K562 (cell line): Measurements from ENCODE around the gene B3GAT2. TPM values are rescaled to one million over a fixed set of nuclear protein-coding genes. Genes with fewer than 3 reads are reported as not detected.

Source experiments
- DACH1 ChIP-seq: fragments of 450-650 bp; IDR thresholded peaks from 2 replicates; pipeline ENCODE4 v1.6.1; 2018; ENCODE audit not compliant: partially characterized antibody
- GTF2F1 ChIP-seq: IDR thresholded peaks from 2 replicates; pipeline ENCODE4 v1.6.1; 2011; ENCODE audit warnings: low read depth, low read length, improper control_type of control experiment
- RBM14 ChIP-seq: fragments of 200-400 bp; formaldehyde crosslinking; IDR thresholded peaks from 2 replicates; pipeline ENCODE4 v1.6.1; 2018; ENCODE audit warnings: low read depth, mild to moderate bottlenecking, low read length, moderate library complexity, borderline replicate concordance; ENCODE audit not compliant: insufficient read depth
- RBM15 ChIP-seq: fragments of 200-400 bp; formaldehyde crosslinking; IDR thresholded peaks from 2 replicates; pipeline ENCODE4 v1.6.1; 2018; ENCODE audit warnings: mild to moderate bottlenecking, low read length, moderate library complexity; ENCODE audit not compliant: insufficient read depth
- USF1 ChIP-seq: sonication (generic); formaldehyde crosslinking; IDR thresholded peaks from 2 replicates; pipeline ENCODE4 v1.9.0; 2022; ENCODE audit warnings: mild to moderate bottlenecking, missing genetic modification reagents
- ZNF407 ChIP-seq: fragments of 450-650 bp; IDR thresholded peaks from 2 replicates; pipeline ENCODE4 v1.6.1; 2016; ENCODE audit warnings: low read depth
- polyA plus RNA-seq, 8 experiments: library from polyadenylated mRNA; depleted of rRNA in 4 of 8; stranded (reverse) in 5 of 8; unstranded in 3 of 8; fragments of >200 nt; fragmentation: Nextera tagmentation in 2 of 8; fragmentation: Illumina TruSeq in 1 of 8; extraction: Ambion mirVana in 2 of 8; extraction: Trizol in 1 of 8; gene quantifications; 2 replicates each; pipeline versions ENCODE4 v1.2.1 to v1.2.3, GENCODE V29; 2011 to 2014; ENCODE audit warnings: inconsistent platforms in 1 of 8, missing spikeins in 1 of 8
- total RNA-seq, 7 experiments: library from RNA; depleted of rRNA in 6 of 7; stranded (reverse); fragments of >200 nt in 6 of 7; fragmentation: Illumina TruSeq in 2 of 7; extraction: Trizol in 2 of 7; gene quantifications; 2 replicates each; pipeline versions ENCODE4 v1.2.1 to v1.2.3, GENCODE V29; 2011 to 2021; ENCODE audit warnings: low replicate concordance in 1 of 7

The B3GAT2 gene
- total and polyA plus RNA-seq, 9 of the 15 experiments (the other 6 are each of a cell fraction or from before 2014, with no cell fraction given), result 0.01 to 0.43 (median 0.04) TPM; not detected in 4

GRCh38 chr6:70860045-70860444 lies 96.8 kb downstream of the B3GAT2 start (continued):
- TF ChIP-seq ZNF407 (no peak), GTF2F1 (no peak), RBM15 (no peak), RBM14 (no peak), USF1 (CRISPR knock-in tag) (no peak), DACH1 (no peak)
